ENCODE data around the gene DYSF.

The DYSF gene

GRCh38 chr2:71535526-71535925 is 82.2 kb downstream of the DYSF start:
- no peak for DNase-seq (ENCODE audit: low spot score)
- TF ChIP-seq CTCF (IDR thresholded peaks at IDR 0.05; ENCODE audit: extremely low read depth, insufficient read depth, missing control alignments): no peak
- in situ Hi-C loops (cut with MboI; ENCODE audit: low pct_unique_long_range_greater_than_20kb, low sequenced_read_pairs, unreplicated experiment): no loop called here

GRCh38 chr2:71536226-71536671 is 82.9 kb downstream of the DYSF start:
- TF ChIP-seq CTCF (IDR thresholded peaks at IDR 0.05; ENCODE audit: extremely low read depth, insufficient read depth, missing control alignments): no peak
- in situ Hi-C loops (cut with MboI; ENCODE audit: low pct_unique_long_range_greater_than_20kb, low sequenced_read_pairs, unreplicated experiment): no loop called here
- DNase-seq (ENCODE audit: low spot score): no peak

GRCh38 chr2:71538241-71538640 is 84.9 kb downstream of the DYSF start:
- DNase-seq (ENCODE audit: low spot score): no peak
- no peak for TF ChIP-seq CTCF (IDR thresholded peaks at IDR 0.05; ENCODE audit: extremely low read depth, insufficient read depth, missing control alignments)
- in situ Hi-C loops (cut with MboI; ENCODE audit: low pct_unique_long_range_greater_than_20kb, low sequenced_read_pairs, unreplicated experiment): no loop called here

- in situ Hi-C loops (cut with MboI; ENCODE audit: low pct_unique_long_range_greater_than_20kb, low sequenced_read_pairs, unreplicated experiment): no loop called here
- DNase-seq (ENCODE audit: low spot score): no peak
- no peak for TF ChIP-seq CTCF (IDR thresholded peaks at IDR 0.05; ENCODE audit: extremely low read depth, insufficient read depth, missing control alignments)
Observed at GRCh38 chr2:71538656-71539265, 85.4 kb downstream of the DYSF start.

GRCh38 chr2:71540818-71541217 is 87.5 kb downstream of the DYSF start:
- TF ChIP-seq CTCF (IDR thresholded peaks at IDR 0.05; ENCODE audit: extremely low read depth, insufficient read depth, missing control alignments): no peak
- in situ Hi-C loops (cut with MboI; ENCODE audit: low pct_unique_long_range_greater_than_20kb, low sequenced_read_pairs, unreplicated experiment): no loop called here
- DNase-seq (ENCODE audit: low spot score): no peak

- in situ Hi-C loops (cut with MboI; ENCODE audit: low pct_unique_long_range_greater_than_20kb, low sequenced_read_pairs, unreplicated experiment): no loop called here
- TF ChIP-seq CTCF (IDR thresholded peaks at IDR 0.05; ENCODE audit: extremely low read depth, insufficient read depth, missing control alignments): no peak
- no peak for DNase-seq (ENCODE audit: low spot score)
Observed at GRCh38 chr2:71544919-71545571, 91.7 kb downstream of the DYSF start.

Data from GM13977 (cell line).